Brain pericyte (primary cell): Measurements from ENCODE around the gene SKAP2.
A peak's percentile ranks its signal among the peaks of the same experiment; 100 is the strongest.

ENCODE experiments used
- DNase-seq: peaks from one replicate; pipeline ENCODE4 v3.0.0-alpha.2; 2012; ENCODE audit warnings: low read depth, low spot score

Gene SKAP2

GRCh38 chr7:26777385-26777784 is 87.0 kb downstream of the SKAP2 start:
- DNase-seq = no peak

- DNase-seq = no peak
Measured at GRCh38 chr7:26760501-26760900, 103.9 kb downstream of the SKAP2 start.

DNA sequence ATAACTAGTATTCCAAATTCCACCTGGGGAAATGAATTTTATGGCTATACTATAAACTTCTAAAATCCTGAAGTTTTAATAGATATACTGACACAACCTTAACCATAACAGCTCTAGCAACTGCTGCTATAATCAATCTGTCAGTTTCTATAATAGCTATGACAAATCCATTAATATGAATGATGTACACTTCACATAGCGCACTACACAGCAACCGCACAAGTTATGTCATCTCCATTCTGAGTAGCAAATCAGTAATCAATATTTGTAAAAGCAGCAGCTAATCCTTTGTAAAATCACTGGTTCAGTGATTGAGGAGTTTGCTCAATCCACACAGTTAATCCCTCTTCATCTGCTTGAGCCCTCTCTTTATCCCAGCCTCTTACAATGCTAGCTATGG is 105.3 kb downstream of the SKAP2 start:
- no peak for DNase-seq

- no peak for DNase-seq
Measured at GRCh38 chr7:26743205-26743604, 121.2 kb downstream of the SKAP2 start.

DNA sequence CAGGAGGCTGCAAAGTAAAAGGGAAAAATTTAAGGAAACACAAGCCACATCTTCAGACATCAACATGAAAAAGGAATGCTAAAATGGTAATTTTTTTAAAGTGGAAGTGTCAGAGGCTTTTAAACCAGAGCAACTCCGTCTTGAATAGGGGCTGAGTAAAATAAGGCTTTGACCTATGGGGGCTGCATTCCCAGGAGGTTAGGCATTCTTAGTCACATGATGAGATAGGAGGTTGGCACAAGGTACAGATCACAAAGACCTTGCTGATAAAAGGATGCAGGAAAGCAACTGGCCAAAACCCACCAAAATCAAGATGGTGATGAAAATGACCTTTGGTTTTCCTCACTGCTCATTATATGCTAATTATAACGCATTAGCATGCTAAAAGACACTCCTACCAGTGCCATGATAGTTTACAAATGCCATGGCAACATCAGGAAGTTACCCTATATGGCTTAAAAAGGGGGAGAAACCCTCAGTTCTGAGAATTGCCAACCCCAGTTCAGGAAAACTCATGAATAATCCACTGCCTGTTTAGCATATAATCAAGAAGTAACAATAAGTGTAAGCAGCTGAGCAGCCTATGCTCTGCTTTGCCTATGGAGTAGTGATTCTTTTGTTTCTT is 128.3 kb downstream of the SKAP2 start:
- DNase-seq = no peak

- no peak for DNase-seq
Measured at GRCh38 chr7:26729150-26729775, 135.1 kb downstream of the SKAP2 start.

DNA sequence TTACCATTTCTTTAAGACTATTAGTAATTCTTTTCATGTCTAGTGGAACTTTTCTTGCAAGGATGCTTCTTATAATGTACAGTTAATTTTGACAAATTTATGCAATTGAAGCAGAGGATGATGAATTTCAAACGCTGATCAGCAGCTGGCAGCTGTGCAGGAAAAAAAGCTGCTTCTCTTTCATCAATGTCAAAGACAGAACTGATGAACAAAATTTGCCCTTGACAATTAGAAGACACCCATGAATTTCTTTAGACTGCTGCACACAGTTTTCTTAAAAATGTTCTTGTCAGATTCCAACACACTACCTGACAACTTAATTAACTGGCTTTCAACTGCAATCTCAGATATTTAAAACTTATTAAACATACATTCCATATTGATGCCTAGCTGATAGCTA is 138.3 kb downstream of the SKAP2 start:
- DNase-seq = no peak

DNA sequence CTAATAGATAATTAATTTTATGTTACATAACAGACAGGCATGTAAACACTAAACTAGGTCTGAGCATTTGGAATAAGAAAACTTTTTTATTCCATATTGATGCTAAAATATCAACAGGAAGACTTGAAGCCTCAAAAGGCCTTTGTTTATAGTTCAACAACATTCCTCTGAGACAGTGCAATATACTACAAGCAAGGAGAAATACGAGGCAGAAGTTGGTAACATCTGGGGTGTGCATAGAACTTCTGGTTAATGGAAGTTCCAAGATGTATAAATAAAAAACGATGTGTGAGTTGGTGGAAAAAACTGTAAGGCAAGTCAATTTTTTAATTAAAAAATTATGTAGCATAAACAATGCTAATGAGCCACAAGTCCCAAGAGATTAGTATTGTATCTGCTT is 139.6 kb downstream of the SKAP2 start:
- no peak for DNase-seq

DNA sequence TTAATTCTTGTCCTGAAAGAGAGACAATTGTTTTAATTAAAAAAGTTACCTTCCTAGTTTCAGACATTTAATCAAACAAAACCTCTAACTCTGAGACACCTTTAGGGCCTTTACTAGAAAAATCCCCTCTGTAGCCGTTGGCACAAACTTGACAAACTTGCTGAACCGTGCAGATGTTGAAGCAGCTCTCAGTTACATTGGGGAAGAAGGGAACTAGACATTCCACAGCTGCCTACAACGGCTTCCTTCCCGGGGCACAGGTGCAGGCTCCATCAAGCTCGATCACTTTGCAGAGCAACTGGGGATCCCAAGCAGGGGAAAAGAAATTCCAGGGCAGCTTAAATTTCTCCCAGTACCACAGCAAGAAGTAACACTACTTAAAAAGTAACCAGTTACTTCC is 141.3 kb downstream of the SKAP2 start:
- DNase-seq = no peak

DNA sequence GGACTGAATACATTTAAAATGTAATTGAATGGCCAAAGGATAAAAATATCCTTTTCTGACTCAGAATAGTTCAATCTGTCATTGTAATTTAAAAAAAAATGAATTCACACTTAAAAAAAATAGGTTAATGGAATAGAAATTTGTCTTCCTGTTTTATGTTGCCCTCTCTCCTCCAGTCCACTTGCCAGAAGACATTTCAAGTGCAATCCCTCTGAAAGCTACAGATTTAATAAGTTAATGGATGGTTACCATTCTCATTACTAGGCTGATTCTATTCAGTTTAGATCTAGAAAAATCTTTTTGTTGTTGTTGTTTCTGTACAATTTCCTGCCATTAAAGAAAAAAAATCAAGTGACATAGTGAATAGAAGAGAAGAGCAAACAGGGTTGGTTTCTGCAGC is 142.9 kb downstream of the SKAP2 start:
- DNase-seq = no peak

DNA sequence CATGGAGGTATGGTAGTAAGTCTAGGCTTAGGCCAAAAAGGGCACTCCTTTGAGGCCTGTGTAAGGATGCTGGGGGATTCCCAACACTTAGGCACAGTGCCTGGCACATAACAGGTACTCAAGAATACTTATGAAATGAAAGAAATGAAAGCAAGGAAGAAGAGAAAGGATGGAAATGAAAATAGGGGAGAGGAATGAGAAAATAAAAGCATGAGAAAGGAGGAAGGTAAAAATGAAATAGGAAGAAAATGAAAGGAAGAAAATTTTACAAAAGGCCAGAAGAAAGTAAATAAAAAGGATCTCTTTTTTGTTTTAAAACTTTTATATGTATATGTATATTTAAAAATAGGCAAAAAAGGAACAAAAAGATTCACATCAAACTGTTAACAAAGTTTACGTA is 146.3 kb downstream of the SKAP2 start:
- DNase-seq = no peak

- DNase-seq = no peak
Measured at GRCh38 chr7:26714438-26714837, 150.0 kb downstream of the SKAP2 start.

GRCh38 chr7:26714006-26714405 is 150.4 kb downstream of the SKAP2 start:
- DNase-seq = no peak

DNA sequence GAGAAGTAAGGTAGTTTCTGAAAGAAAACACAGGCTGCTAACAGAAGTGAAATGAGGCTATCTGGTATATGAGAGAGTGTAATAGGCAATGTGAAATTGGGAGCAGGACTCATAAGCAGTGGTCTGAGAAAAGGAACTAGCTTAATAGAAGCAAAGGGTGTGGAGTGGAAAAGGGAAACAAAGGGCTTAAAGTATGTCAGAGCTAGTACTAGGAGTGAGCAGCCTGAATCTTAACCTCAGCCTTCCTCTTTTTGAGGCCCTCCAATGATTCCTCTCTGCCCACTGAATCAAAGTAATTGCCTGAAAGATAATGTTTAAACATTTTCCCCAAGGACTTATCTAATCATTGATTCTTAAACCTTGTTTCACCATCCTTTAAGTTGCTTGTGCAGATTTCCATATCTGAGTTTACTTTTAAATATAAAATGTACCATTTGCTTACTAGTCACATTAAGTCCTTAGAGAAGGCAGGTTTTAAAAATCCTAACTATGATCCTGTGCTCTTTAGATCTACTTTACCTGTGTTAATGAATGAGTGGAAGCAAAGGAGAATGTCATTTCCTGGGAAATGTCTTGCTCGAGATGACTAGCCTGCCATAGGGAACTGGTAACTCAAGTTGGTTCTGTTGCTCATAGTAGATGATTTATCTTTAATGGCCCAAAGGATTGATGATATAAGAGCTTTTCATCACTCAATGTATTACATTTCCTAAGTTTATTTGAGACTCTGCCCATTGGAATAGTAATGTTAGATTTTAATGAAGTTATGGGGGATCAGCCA is 155.0 kb downstream of the SKAP2 start:
- no peak for DNase-seq

DNA sequence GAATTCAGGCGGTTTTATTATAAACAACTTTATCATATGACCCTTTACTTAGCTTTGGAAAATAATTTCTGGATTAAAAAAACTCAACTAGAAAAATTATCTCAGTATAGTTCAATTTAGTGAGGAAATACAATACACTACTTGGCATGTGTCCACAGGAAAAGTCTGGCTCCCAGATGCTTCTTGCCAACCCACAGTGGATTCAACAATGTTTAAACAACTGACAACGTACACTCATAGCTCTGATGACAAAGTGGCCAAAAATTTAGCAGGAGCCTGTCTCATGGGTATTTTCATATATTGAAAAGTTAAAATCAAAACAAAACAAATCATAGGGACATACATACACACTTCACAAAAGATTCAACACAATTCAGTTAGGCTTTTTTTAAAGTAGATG is 158.8 kb downstream of the SKAP2 start:
- DNase-seq = peak; percentile 40

- DNase-seq = peak; percentile 15
Measured at GRCh38 chr7:26704786-26705185, 159.6 kb downstream of the SKAP2 start.

DNA sequence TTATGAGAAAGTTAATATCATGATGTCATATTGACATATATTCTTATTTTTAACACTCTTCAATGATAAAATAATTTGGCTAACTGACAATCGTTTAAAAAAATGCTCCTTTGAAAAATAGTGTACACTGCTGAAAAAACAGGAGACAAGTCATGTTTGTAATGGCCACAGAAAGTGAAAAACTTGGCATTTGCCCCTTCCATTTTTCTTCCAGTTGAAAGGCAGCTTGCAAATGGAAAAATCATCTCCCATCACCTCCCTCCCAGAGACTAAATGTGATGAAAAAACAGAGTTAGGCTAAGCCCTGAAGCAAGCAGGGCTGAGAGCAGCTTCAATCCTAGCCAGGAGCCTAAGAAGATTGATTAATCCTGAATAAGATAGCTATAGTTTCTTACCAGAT is 160.4 kb downstream of the SKAP2 start:
- DNase-seq = no peak

- DNase-seq = no peak
Measured at GRCh38 chr7:26700893-26701292, 163.5 kb downstream of the SKAP2 start.

DNA sequence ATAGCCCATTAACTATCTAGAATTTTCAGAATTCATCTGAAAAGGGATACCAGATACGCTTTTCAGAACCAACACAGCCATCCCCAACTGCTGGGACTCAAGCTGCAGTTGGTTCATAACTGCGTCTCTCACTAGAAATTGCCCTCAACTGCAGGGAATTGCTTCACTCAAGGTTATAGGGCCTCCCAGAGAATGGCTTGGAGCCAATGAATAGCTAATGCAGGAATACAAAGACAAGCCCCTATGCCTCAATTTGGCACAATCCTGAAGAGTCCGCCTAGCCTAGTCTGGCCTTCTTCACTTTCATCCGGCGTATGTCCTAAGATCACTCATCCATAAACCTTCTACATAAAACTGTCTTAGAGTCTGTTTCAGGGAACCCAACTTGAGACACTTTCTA is 164.0 kb downstream of the SKAP2 start:
- DNase-seq = no peak

DNA sequence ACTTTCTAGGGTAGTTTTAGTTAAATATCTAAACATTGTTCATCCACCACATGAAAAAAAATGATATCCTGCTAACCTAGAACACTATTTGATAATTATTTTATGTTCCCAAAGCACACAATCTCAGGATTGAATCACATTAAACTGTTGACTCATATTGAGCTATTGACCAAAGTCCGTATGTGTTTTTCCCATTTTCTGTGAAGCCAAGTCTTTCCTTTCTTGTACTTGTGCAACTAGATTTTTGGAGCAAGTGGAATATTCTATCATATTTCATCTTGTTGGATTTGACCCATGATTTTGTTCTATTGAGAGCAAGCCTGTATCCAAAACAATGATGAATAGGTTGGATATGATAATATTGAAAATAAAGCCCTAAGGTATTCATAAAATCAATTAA is 164.6 kb downstream of the SKAP2 start:
- DNase-seq = no peak

DNA sequence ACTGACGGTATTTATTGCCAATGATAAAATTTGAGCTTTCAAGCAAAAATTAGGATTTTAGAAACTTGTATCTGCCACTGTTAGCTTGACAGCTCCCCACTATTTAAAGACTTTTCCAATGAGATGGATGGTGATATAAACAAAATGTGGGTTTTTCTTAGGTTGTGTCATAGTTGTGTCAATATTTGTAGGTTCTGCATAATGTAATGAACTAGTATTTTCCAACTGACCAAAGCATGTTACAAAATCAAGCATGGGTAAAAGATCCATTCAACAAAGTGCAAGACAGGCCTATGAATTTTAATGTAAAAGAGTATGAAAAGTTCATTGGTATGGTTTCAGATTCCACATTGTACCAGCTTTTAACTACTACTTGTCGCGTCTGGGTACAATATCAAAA is 165.6 kb downstream of the SKAP2 start:
- no peak for DNase-seq

GRCh38 chr7:26698194-26698593 is 166.2 kb downstream of the SKAP2 start:
- DNase-seq = no peak

DNA sequence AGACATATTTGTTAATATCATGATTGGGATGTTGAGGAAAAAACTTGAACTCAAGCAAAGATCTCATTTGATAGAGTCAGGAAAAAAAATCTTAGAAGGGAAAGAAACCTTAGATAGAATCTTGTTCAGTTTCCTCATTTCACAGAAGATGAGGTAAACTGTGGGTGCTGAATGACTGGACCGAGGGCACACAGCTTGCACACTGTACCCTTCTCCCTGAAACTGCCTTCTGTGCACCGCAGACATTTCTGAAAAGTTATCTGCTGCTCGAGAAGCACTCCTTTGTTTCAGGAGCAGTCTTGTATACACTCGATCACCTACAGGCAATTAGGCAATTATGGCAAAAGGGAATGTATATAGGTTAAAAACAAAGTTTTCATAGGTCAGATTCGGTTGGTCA is 167.4 kb downstream of the SKAP2 start:
- no peak for DNase-seq
